Left hindlimb (tissue), 1 donor: ENCODE measurements around the gene ARL4A.

Source experiments
- DNase-seq: peaks from one replicate; pipeline ENCODE4 v3.0.0-alpha.2; 2018

Gene ARL4A

DNA sequence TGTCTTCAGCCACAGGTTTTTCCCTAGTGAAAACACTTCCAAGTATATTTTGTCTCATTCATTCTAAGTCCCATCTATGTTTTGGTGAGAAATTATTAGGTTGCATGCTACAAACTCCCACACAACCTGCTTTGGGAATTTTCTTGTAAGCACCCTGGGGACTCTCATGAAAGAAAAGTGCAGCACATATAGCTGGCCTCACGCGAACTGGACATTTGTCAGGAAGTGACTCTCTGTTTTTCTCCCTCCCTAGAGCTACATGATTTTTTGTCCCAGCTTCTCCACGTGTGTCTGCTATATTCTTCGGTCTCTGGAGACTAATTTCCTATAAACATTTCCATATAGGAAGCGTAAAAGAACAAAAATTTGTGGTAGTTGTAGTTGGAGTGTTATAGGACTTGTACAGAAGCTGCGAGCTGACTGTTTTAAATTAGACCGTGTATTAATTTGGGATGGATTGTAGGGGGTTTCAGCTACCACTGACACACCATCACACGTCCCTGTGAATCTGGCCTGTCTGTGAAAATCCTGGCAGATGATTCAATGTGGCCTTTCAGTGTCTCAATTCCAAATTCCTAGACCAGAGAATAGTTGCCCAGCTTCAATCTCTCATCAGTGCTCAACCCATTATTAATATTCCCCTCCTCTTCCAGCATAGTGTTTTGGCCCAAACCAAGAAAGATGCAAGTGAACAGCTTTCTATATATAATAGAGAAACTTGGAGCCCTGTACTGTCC is 40.2 kb downstream of the ARL4A start:
- DNase-seq, result no peak

DNA sequence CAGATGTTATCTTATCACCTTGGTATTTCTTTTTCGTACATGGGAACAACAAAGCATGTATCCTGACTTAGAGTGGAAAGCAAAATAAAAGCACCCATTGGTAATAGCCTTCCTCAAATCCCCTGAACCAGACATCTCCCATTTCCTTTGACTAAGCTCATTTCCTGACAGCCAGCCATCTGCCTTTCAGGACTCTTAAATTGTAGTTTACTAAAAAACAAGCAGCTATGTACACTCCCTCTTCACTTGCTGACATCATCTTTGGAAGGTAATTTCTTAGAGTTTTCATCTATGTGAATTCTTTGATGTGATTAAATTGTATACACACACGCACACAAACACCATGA is 40.7 kb downstream of the ARL4A start:
- no peak for DNase-seq

DNA sequence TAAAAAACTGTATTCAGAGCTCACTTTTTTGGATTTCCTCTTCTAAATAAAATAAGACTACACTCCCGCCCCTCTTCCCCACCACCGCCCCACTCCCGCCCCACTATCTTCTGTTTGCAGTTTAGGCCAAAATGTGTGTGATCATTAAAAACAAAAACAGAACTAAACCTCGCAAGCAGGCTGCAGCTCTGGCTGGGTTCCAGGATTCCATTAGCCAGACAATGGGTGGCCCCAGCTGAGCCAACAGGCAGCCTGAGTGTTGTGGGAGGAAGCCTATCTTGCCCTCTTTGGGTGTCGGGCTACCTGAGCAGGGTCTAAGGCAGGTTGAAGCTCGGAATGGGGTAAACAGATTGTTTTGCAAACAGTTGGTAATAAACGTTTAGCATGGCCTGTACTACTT is 41.7 kb downstream of the ARL4A start:
- peak; percentile 58 for DNase-seq

DNA sequence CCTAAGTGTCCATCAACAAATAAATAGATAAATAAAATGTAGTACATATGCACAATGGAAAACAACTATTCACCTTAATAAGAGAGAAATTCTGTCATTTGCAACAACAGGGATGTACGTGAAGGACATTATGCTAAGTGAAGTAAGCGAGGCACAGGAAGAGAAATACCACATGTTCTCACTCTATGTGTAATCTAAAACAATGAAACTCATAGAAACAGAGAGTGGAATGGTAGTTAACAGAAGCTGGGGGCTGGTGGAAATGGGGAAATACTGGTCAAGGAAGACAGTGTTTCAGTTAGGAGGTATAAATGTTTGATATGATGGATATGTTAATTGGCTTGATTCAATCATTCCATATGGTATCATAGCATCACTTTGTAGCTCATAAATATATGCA is 43.1 kb downstream of the ARL4A start:
- DNase-seq, result no peak

DNA sequence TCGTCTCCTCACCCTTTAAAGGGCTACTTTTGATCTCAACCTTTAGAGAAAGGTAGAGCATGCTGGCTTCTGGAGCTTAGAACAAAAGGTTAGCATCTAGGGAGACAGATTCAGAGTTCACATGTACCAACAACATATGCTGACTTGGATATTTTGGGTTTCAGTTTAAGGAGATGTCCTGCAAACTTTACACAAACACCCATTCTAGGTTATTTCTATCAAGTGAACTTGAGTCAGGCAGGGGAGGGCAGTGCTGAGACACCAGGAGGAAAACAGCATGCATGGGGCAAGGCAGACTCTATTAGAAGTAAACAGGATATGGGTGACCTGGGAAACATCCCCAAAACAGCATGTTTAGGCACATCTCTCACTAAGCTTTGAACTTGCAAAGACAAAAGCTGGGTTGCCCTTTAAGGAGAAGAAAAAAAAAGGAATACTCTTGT is 43.8 kb downstream of the ARL4A start:
- no peak for DNase-seq

DNA sequence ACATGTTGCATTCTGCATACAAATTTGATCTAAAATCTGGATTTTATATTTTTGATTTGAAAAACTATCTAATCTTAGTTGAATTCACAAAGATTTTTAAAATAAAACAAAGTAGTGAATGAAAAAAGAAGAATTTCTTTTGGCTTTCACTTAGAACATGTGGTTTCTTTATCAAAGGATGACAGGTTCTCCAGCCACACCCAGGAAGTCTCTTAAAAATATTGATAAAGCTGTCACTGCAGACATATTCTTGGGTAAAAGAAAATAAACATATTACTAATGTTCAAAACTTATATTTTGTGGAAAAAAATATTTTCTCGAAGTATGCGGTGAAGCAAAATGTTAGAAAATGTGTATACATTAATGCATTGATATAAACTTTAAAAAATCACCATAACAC is 44.3 kb downstream of the ARL4A start:
- DNase-seq, result no peak

DNA sequence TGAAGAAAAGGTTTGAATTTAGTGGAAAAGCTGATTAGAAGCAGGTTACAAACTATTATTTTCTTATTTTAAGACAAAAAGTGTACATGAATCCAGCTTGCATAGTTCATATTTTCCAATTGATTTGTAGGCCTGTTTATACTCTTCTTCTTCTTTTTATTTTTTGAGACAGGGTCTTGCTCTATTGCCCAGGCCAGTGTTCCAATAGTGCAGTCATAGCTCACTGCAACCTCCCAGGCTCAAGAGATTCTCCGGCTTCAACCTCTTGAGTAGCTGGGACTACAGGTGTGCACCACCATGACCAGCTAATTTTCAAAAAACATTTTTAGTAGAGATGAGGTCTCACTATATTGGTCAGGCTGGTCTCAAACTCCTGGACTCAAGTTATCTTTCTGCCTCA is 45.0 kb downstream of the ARL4A start:
- no peak for DNase-seq

DNA sequence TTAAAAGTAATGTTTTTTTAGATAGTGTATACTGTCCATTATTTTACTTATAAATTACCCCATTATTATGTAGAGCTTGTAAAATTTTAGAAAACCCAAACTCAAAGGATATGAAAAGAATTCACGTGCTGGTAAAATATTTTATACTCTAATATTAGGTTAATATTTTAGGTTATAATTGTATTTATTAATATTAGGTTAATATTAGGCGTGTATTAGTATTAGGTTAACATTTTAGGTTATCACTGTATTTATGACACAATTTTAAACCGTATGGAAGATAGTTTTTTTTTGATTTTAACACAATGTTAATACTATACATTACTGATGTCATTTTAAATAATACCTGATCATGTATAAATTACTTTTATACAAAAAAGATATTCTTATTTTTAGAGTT is 48.5 kb downstream of the ARL4A start:
- DNase-seq, result no peak

DNA sequence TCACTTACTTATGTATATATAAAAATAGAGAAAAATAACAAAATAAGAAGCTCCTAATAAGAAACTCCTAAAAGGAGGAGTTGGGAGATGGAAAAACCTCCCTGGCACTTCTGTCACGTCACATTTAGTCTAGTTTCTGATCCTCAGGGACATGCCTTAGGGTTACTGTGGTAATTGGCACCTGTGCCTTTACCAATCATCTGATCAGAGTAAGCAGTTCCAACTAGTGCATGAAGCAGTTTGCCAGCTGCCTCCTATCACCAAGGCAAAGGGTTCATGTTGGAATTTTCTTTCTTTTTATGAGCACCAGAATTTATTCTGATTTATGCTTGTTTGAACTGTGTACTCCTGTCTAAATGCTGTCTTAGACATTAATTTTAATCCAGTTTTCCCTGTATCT is 49.9 kb downstream of the ARL4A start:
- DNase-seq, result no peak

DNA sequence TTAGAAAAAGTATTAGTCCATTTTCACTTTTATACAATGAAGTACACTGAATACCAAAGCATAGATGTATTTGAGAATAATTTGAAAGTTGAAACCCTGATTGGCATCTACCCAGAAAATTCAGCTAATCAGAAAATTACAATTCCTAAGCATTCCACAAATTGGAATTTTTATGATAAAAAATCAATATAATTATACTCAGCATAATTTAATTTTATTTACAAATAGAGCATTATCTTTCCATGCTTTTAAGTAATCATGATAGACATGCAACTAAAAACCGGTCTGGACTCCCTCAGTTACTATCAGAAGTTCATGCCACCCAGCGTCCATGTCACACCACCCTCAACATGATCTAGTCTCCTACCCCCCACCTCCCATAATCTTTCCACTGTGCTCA is 50.4 kb downstream of the ARL4A start:
- no peak for DNase-seq

DNA sequence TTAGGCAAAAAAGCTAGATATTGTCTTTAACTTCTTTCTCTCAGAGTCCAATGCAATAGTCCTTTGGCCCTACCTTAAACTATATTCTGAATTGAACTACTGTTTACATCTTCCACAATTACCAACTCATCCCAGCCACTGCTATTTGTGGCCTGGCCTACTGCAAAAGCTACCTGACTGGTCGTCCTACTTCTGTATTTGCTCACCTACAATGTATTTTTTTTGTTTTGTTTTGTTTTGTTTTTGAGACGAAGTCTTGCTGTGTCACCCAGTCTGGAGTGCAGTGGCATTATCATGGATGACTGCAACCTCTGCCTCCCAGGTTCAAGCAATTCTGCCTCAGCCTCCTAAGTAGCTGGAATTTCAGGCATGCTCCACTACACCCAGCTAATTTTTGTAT is 51.2 kb downstream of the ARL4A start:
- DNase-seq, result no peak
